Fibroblast of skin of scalp (primary cell): ENCODE results near the gene KTN1.

Experiments
- DNase-seq: peaks from one replicate; pipeline ENCODE4 v3.0.0-alpha.2; 2013

Gene KTN1

GRCh38 chr14:55686713-55687112 lies 106.7 kb downstream of the KTN1 start:
- DNase-seq: no peak

GRCh38 chr14:55688566-55688965 lies 108.6 kb downstream of the KTN1 start:
- peak; percentile 37 for DNase-seq

GRCh38 chr14:55689981-55690871 lies 110.2 kb downstream of the KTN1 start:
- DNase-seq: no peak

- no peak for DNase-seq
These were observed 111.7 kb downstream of the KTN1 start for GRCh38 chr14:55691659-55692058.

GRCh38 chr14:55693904-55694303 lies 113.9 kb downstream of the KTN1 start:
- DNase-seq: no peak

- DNase-seq: peak; percentile 25
These were observed 117.4 kb downstream of the KTN1 start for GRCh38 chr14:55697414-55697861.

GRCh38 chr14:55698051-55698450 lies 118.0 kb downstream of the KTN1 start:
- no peak for DNase-seq

GRCh38 chr14:55699131-55700057 lies 119.4 kb downstream of the KTN1 start:
- DNase-seq: peak; percentile 76

GRCh38 chr14:55701638-55702037 lies 121.6 kb downstream of the KTN1 start:
- peak; percentile 22 for DNase-seq

- no peak for DNase-seq
These were observed 122.5 kb downstream of the KTN1 start for GRCh38 chr14:55702511-55702910.

GRCh38 chr14:55704654-55705053 lies 124.6 kb downstream of the KTN1 start:
- DNase-seq: no peak

- DNase-seq: no peak
These were observed 125.8 kb downstream of the KTN1 start for GRCh38 chr14:55705651-55706364.

GRCh38 chr14:55706365-55706684 lies 126.3 kb downstream of the KTN1 start:
- no peak for DNase-seq

GRCh38 chr14:55706893-55707292 lies 126.9 kb downstream of the KTN1 start:
- DNase-seq: peak; percentile 7

- peak; percentile 69 for DNase-seq
These were observed 127.4 kb downstream of the KTN1 start for GRCh38 chr14:55707365-55707804.

- DNase-seq: peak; percentile 10
These were observed 130.6 kb downstream of the KTN1 start for GRCh38 chr14:55710506-55711041.

GRCh38 chr14:55711175-55711811 lies 131.3 kb downstream of the KTN1 start:
- peak; percentile 67 for DNase-seq

- DNase-seq: no peak
These were observed 132.5 kb downstream of the KTN1 start for GRCh38 chr14:55712491-55712890.

GRCh38 chr14:55713486-55713885 lies 133.5 kb downstream of the KTN1 start:
- no peak for DNase-seq

- DNase-seq: peak; percentile 97
These were observed 135.9 kb downstream of the KTN1 start for GRCh38 chr14:55715889-55716288.

- no peak for DNase-seq
These were observed 137.6 kb downstream of the KTN1 start for GRCh38 chr14:55717621-55718020.

- no peak for DNase-seq
These were observed 138.5 kb downstream of the KTN1 start for GRCh38 chr14:55718551-55718950.
